ENCODE measurements around the gene PLEKHA6. TPM values are rescaled to one million over a fixed set of nuclear protein-coding genes. Genes with fewer than 3 reads are reported as not detected.

The PLEKHA6 gene
- polyA plus RNA-seq, 3 donors from 2014 or later, result not detected

DNA sequence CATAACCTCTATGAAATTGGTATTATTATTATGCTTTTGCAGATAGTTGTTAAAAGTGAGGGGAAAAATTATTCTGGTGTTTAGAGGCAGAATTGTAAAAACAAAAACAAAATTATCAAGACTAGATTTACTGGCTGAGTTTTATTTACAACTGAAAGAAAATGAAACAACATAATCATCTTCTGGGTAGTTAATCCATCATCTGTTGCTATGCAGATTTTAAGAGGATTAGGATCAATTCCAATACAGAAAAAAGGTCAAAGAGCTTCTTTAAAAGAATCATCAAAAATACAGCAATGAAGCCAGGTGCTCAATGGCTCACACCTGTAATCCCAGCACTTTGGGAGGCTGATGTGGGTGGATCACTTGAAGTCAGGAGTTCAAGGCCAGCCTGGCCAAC lies 154.2 kb downstream of the PLEKHA6 start:
- H3K36me3 Mint-ChIP-seq, result no peaks in the 10 kb centered on the region
- no peaks in the 10 kb centered on the region for H3K4me1 Mint-ChIP-seq
- DNase-seq, result no peak
- no peak overlapping the region for H3K4me3 Mint-ChIP-seq
- no peaks in the 10 kb centered on the region for H3K9me3 Mint-ChIP-seq
- H3K27me3 Mint-ChIP-seq (ENCODE audit: low read depth in 3 of 3), result peaks cover 1 to 12% (median 2%) of the 10 kb centered on the region in 3 donors
- H3K27ac Mint-ChIP-seq, result peak overlapping the region in 1 of 6 donors; percentile 1

DNA sequence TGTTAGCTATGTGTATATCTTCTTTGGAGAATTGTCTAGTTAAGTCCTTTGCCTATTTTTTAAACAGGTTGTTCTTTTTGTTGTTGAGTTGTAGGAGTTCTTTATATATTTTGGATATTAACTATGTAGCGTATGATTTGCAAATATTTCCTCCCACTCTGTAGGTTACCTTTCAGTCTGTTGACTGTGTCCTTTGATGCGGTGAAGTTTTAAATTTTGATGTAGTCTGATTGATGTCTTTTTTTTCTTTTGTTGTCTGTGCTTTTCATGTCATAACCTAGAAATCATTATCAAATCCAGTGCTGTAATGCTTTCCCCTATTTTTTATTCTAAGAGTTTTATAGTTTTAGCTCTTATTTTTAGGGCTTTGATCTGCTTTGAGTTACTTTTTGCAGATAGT lies 154.8 kb downstream of the PLEKHA6 start:
- no peak overlapping the region for H3K4me3 Mint-ChIP-seq
- H3K4me1 Mint-ChIP-seq, result no peaks in the 10 kb centered on the region
- H3K36me3 Mint-ChIP-seq, result no peaks in the 10 kb centered on the region
- H3K27me3 Mint-ChIP-seq (ENCODE audit: low read depth in 3 of 3), result peaks cover 1 to 12% (median 2%) of the 10 kb centered on the region in 3 donors
- no peaks in the 10 kb centered on the region for H3K9me3 Mint-ChIP-seq
- no peak for DNase-seq
- H3K27ac Mint-ChIP-seq, result no peak overlapping the region

DNA sequence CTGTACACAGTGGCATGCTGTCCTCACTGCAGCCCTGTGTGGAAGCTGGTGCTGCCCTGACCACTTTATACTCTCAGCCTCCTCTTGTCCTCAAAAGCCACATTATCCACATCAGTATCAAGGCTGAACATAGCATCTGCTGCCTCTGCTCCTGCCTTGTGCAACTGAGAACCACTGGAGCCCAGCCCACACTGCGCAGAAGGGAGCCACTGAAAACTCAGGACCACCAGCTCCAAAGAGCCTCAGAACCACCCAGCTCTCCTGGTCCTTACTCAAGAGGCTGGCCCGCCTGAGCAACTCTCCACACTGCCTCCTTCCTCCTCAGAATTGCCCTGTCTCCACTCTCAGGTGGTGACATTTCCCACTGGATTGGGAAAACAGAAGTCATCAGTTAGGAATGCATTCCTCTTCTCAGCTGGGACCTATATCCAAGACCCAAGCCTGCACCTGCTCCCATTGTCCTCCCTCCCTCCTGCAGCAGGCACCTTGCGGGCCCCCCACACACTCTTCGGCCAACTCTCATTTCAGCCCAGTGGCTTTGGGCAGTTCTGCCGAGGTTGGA lies 156.4 kb downstream of the PLEKHA6 start:
- H3K27me3 Mint-ChIP-seq (ENCODE audit: low read depth in 3 of 3), result peaks cover 0 to 12% (median 1%) of the 10 kb centered on the region in 3 donors
- H3K27ac Mint-ChIP-seq, result no peak overlapping the region
- H3K4me3 Mint-ChIP-seq, result no peak overlapping the region
- no peak for DNase-seq
- no peaks in the 10 kb centered on the region for H3K4me1 Mint-ChIP-seq
- no peaks in the 10 kb centered on the region for H3K36me3 Mint-ChIP-seq
- no peaks in the 10 kb centered on the region for H3K9me3 Mint-ChIP-seq

DNA sequence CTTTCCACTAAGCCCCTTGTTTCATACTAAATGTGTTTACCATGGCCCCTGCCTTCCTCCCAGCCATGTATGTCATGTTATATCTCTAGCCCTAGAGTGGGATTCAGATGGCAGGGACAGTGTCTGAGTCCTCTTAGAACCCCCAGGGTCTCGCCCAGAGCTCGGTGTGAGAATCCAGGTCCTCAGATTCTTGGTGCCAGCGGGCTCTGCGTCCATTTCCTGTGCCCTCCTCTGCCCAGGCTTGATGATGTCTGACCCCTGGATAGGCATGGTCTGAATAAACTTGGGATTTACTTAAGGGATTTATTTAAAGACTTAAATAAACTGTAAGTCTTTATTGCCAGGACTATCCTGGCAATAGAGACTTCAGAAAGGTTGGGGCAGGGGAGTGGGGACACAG lies 157.2 kb downstream of the PLEKHA6 start:
- no peak overlapping the region for H3K27ac Mint-ChIP-seq

DNA sequence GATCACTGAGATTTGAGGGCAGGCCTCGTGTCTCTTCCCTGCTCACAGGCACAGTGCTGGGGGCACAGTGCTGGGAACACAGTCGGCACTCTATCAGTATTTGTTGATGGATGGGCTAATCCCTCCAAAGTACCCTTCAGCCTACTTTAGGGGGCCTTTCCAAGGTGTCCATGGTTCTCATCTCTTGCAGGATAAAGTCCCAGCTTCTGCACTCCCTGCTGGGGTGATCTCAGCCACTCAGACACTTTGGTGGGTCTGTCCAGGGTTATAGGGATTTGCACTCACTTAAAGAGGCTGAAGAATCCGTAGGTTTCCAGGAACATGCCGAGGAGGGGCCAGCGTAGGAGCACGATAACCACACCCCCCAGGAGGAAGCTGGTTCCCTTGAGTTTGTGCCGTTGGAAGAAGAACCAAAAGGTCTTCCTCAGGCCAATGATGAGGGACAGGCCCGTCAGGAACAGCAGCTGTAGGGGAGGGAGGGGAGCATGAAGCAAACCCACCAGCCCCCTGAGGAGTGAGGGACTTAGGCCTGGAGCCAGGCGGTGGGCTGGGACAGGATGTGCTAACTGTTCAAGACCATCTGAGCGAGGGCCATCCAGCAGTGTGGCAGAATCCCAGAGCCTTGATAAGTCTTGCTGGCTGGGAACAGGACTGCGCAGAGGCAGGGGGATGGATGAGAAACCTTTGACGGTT lies 158.2 kb downstream of the PLEKHA6 start:
- peaks cover 0 to 10% (median 2%) of the 10 kb centered on the region in 3 donors for H3K27me3 Mint-ChIP-seq (ENCODE audit: low read depth in 3 of 3)
- no peak overlapping the region for H3K4me3 Mint-ChIP-seq
- H3K27ac Mint-ChIP-seq, result no peak overlapping the region
- H3K36me3 Mint-ChIP-seq, result no peaks in the 10 kb centered on the region
- no peaks in the 10 kb centered on the region for H3K9me3 Mint-ChIP-seq
- no peaks in the 10 kb centered on the region for H3K4me1 Mint-ChIP-seq
- DNase-seq, result no peak

More for the DNA sequence above, 157.2 kb downstream of the PLEKHA6 start:
- Mint-ChIP-seq H3K27me3 (ENCODE audit: low read depth in 3 of 3) (peaks cover 0 to 12% (median 0%) of the 10 kb centered on the region in 3 donors), H3K9me3 (no peaks in the 10 kb centered on the region), H3K4me3 (no peak overlapping the region), H3K4me1 (no peaks in the 10 kb centered on the region), H3K36me3 (no peaks in the 10 kb centered on the region)
- DNase-seq, result no peak

DNA sequence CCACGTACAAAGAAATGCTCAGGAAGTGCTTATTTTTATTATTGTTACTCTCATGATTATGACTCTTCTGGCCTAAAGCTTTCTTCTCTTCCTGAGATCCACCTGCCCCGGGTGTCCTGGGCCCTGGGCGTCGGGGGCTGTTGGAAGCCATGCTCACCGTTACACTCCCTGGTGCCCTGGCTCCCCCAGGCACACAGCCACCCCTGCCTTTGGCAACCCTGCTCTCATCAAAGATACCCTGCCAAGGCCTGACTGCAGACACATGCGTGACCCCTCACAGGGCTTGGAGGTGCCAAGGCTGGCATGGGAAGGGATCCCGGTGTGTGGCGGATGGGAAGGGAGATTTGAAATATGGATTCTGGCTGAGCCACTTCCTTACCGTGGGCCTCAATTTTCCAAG lies 160.2 kb downstream of the PLEKHA6 start:
- Mint-ChIP-seq H3K4me1 (peaks cover 0 to 2% of the 10 kb centered on the region in 2 donors), H3K9me3 (no peaks in the 10 kb centered on the region), H3K36me3 (no peaks in the 10 kb centered on the region), H3K4me3 (no peak overlapping the region), H3K27me3 (ENCODE audit: low read depth in 3 of 3) (peaks cover 2 to 9% (median 4%) of the 10 kb centered on the region in 3 donors), H3K27ac (no peak overlapping the region)
- no peak for DNase-seq

DNA sequence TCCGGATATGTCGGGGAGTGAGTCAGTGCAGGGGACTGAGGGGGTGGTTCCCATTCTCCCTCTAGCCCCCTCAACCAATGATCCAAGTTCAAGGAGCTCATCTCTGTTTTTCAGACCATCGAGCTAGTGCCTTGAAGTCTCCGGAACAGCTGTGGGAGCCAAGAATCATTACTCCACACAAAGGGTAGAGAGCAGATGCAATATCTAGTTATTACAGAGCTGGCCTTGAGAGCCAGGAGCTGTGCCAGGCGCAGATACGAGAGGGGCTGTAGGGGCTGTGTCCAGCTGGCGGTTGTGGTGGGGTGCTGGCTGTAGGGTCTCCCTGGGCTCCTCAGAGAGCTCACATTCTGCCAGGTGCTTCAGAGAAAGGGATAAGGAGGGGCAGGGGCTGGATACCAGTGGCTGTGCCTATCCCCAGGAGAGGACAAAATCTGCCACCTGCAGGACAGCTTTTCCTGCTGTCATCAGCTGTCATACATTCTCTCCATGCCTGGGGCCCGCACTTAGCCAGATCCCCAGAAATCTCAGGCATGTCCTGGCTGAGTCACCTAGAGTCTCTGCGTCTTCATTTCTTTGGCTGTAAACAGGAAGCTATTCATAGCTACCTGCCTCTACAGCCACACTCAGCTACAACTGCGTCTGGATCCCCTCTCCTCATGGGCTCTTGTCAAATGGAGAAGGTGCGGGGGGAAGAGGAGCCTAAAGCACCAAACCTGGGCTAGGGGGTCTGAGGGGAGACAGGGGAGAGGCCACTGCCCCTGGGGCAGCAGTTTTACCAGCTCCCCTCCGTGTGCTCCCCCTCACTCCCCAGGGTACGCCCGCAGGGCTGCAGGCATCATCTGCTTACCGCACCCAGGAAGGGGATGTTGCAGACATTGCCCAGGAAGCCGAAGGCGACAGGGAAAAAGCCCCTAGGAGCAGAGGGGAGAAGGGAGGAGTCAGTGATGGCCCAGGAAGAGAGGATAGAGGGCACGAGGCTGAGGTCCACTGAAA lies 161.1 kb downstream of the PLEKHA6 start:
- H3K9me3 Mint-ChIP-seq, result no peaks in the 10 kb centered on the region
- no peak overlapping the region for H3K27ac Mint-ChIP-seq
- peaks cover 2 to 6% (median 4%) of the 10 kb centered on the region in 3 donors for H3K27me3 Mint-ChIP-seq (ENCODE audit: low read depth in 3 of 3)
- H3K4me1 Mint-ChIP-seq, result peaks cover 0 to 2% of the 10 kb centered on the region in 2 donors
- no peak overlapping the region for H3K4me3 Mint-ChIP-seq
- DNase-seq, result no peak
- H3K36me3 Mint-ChIP-seq, result no peaks in the 10 kb centered on the region

DNA sequence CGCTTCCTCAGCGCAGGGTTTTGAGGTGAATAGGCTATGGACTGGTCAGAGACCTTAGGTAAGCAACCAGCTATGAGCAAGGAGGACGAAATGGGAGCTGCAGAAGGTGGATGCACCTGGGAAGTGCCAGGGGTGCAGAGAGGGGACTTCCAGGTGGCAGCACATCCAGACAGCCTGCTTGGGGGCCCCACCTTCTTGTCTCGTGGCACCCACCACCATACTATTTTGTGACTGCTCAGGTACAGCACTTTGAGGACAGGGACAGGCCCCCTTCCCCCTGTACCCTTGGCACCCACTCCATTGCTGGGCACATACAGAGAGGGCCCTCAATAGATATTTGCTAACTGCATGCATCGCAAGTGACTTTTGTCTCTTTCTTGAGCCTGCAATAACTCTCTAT lies 162.7 kb downstream of the PLEKHA6 start:
- Mint-ChIP-seq H3K27me3 (ENCODE audit: low read depth in 3 of 3) (peaks cover 2 to 6% (median 4%) of the 10 kb centered on the region in 3 donors), H3K36me3 (no peaks in the 10 kb centered on the region), H3K4me1 (peaks cover 0 to 2% of the 10 kb centered on the region in 2 donors), H3K27ac (no peak overlapping the region), H3K9me3 (no peaks in the 10 kb centered on the region), H3K4me3 (no peak overlapping the region)
- no peak for DNase-seq

DNA sequence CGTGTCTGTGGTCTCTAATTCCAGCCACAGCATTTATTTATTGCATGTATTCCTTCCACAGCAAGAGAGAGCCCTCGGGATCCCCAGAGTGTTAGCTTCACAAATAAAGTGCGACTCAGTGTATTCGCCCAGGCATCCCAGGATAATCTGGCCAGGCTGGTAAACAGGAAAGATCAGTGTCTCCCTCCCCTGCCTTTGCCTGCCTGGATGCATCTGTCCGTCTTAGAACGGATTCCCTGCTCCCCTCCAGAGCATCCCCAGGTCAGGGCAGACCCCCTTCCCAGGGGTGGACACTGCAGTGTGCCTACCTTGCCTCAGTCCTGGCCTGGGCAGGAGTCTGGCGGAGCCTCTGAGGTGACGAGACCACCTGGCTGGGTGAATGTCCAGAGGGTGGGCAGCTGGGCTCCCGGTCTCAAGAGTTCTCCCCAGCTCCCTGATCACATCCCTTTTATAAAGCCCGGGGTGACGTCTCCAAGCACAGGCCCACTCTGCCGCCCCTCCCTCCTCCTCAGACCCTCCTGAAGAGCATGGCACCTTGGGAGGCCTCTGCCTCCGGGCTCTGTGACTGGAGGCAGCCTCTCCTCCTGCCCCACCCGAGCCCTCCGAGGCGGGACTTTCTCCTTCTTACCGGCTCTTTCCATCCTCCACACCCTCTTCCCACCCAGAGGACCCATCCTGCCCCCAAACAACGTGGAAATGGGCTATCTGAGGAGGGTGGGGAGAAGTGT lies 163.5 kb downstream of the PLEKHA6 start, which contains the start of gene KISS1:
TSS of gene KISS1 (minus strand) at position 424 of the 728 bp plus-strand sequence. CDS start 3,615 bp downstream, outside the sequence.
- Mint-ChIP-seq H3K4me3 (no peak within 1 kb of the TSS), H3K9me3 (no peaks in the 10 kb centered on the region), H3K36me3 (no peaks in the 10 kb centered on the region), H3K27me3 (ENCODE audit: low read depth in 3 of 3) (peaks cover 2 to 6% (median 4%) of the 10 kb centered on the region in 3 donors), H3K4me1 (peaks cover 0 to 2% of the 10 kb centered on the region in 2 donors), H3K27ac (peak within 1 kb of the TSS in 1 of 6 donors; percentile 2)
- DNase-seq, result no peak

DNA sequence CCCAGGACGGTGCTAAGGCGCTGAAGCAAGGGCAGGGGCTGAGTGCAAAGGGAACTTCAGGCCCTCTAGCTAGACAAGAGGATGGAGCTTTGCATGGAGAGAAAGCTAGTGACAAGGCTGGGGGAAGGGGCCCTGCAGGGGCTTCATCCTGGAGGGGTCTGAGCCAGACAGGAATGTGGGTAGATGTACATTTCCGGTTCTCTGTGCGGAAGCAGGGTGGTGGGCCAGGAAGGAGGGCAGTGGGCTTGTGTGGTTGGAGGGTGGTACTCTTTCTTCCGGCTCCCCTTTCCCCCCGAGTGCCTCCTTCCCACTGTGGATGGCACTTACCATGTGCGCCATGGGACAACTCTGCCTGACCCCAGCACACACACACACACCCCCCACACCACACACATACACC lies 165.0 kb downstream of the PLEKHA6 start:
- Mint-ChIP-seq H3K4me3 (no peak overlapping the region), H3K4me1 (peaks cover 5% of the 10 kb centered on the region in 2 donors), H3K27ac (no peak overlapping the region), H3K9me3 (peaks cover 0 to 2% (median 0%) of the 10 kb centered on the region in 6 donors), H3K36me3 (no peaks in the 10 kb centered on the region), H3K27me3 (ENCODE audit: low read depth in 3 of 3) (peaks cover 4 to 13% (median 9%) of the 10 kb centered on the region in 3 donors)
- DNase-seq, result no peak

DNA sequence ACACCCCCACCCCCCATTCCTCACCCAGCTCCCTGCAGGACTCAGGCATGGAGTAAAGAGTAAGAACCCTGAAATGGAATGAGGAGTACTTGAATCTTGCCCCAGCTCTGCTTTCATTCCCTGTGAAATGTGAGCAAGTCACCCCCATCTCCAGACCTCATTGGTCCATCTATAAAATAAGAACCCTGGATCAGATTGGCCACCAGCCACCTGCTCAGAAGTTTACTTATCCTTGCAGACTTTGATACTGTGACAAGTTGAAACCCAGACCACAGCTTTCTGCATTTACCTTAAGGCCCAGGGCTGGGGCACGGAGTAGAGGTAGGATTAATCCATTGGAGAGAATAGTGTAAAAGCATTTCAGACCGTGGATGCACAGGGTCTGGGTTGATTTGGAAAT lies 165.6 kb downstream of the PLEKHA6 start:
- no peak overlapping the region for H3K4me3 Mint-ChIP-seq
- H3K27ac Mint-ChIP-seq, result no peak overlapping the region
- H3K27me3 Mint-ChIP-seq (ENCODE audit: low read depth in 3 of 3), result peaks cover 4 to 15% (median 9%) of the 10 kb centered on the region in 3 donors
- H3K4me1 Mint-ChIP-seq, result peaks cover 5 to 6% of the 10 kb centered on the region in 2 donors
- no peaks in the 10 kb centered on the region for H3K36me3 Mint-ChIP-seq
- DNase-seq, result no peak
- peaks cover 0 to 2% (median 0%) of the 10 kb centered on the region in 6 donors for H3K9me3 Mint-ChIP-seq

DNA sequence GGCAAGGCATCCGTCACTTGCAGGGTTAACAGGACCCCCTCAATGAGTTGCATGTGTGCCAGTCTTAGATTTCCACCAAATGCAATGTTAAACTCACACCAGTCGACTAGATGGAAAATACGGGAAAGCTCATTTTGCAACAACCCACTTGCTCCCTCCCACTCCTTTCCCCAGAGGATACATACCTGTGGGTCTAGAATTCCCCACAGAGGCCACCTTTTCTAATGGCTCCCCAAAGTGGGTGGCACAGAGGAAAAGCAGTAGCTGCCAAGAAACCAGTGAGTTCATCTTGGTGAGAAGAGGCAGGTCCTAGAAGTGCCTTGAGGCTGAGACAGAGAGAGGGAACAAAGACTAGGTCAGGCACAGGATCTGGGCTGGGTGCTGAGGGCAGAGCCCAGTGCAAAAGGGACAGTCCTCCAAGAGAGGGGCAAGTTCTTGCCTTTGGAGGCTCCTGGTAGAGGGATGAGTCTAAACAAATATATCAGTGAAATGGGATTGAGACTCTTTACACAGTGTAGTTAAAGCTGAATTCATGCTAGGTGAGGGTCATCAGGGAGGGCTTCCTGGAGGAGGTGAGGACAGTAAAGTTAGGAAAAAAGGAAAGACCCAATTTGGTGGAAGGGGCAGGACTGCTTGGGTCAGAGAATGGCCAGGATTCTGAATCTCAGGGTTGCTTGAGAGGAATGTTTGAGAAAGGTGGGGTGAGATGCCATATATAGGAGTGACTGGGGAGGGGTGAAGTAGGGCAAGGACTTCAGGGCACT lies 167.0 kb downstream of the PLEKHA6 start:
- H3K36me3 Mint-ChIP-seq, result no peaks in the 10 kb centered on the region
- DNase-seq, result no peak
- peaks cover 0 to 2% (median 0%) of the 10 kb centered on the region in 6 donors for H3K9me3 Mint-ChIP-seq
- H3K4me1 Mint-ChIP-seq, result peaks cover 5 to 6% of the 10 kb centered on the region in 2 donors
- H3K4me3 Mint-ChIP-seq, result no peak overlapping the region
- peaks cover 7 to 21% (median 10%) of the 10 kb centered on the region in 3 donors for H3K27me3 Mint-ChIP-seq (ENCODE audit: low read depth in 3 of 3)
- no peak overlapping the region for H3K27ac Mint-ChIP-seq

All from immature natural killer cell (primary cell).